ENCODE measurements around the gene ABCA2.

Gene ABCA2

GRCh38 chr9:137066096-137066861 lies 38.2 kb upstream of the ABCA2 start:
- Histone ChIP-seq H3K4me3 (ENCODE audit: low read length, poor library complexity, severe bottlenecking) (no peak overlapping the region), H3K27me3 (ENCODE audit: insufficient read depth, low read length, poor library complexity, severe bottlenecking) (no peaks in the 10 kb centered on the region), H3K9ac (ENCODE audit: low read depth, low read length, poor library complexity, severe bottlenecking) (no peak overlapping the region), H3K79me2 (ENCODE audit: insufficient read depth, low read length) (peaks cover 55% of the 10 kb centered on the region), H3K4me1 (ENCODE audit: insufficient read depth, low read length, poor library complexity, severe bottlenecking) (peaks cover 21% of the 10 kb centered on the region), H3F3A (ENCODE audit: low read depth) (0 out of 2 replicates have a peak, but pooled peaks cover 3% of the 10 kb centered on the region), H3K9me3 (ENCODE audit: insufficient read depth, low read depth, low read length) (no peaks in the 10 kb centered on the region), H3K36me3 (ENCODE audit: insufficient read depth, low read length) (peaks cover 9% of the 10 kb centered on the region; the same call in 1 of the 2 replicates), H3K9me2 (replicated peaks; ENCODE audit: low read depth, low read length) (no peaks in the 10 kb centered on the region), H2AFZ (ENCODE audit: low read length) (no peak overlapping the region), H4K20me1 (ENCODE audit: insufficient read depth, low read length, poor library complexity, severe bottlenecking) (peaks cover 36% of the 10 kb centered on the region), H3K4me2 (ENCODE audit: low read depth, low read length, poor library complexity, severe bottlenecking) (no peak overlapping the region)
- no peak for TF ChIP-seq CTCF (conservative IDR thresholded peaks at IDR 0.05; ENCODE audit: low read length)
- no peak for TF ChIP-seq EZH2phosphoT487 (IDR thresholded peaks at IDR 0.05; ENCODE audit: borderline replicate concordance)

- Histone ChIP-seq H3K79me2 (ENCODE audit: insufficient read depth, low read length) (peaks cover 49% of the 10 kb centered on the region), H4K20me1 (ENCODE audit: insufficient read depth, low read length, poor library complexity, severe bottlenecking) (peaks cover 36% of the 10 kb centered on the region), H3F3A (ENCODE audit: low read depth) (peaks cover 3% of the 10 kb centered on the region; the same call in 1 of the 2 replicates), H3K4me1 (ENCODE audit: insufficient read depth, low read length, poor library complexity, severe bottlenecking) (peaks cover 14% of the 10 kb centered on the region), H2AFZ (ENCODE audit: low read length) (no peak overlapping the region), H3K9me3 (ENCODE audit: insufficient read depth, low read depth, low read length) (no peaks in the 10 kb centered on the region), H3K4me3 (ENCODE audit: low read length, poor library complexity, severe bottlenecking) (no peak overlapping the region), H3K27me3 (ENCODE audit: insufficient read depth, low read length, poor library complexity, severe bottlenecking) (no peaks in the 10 kb centered on the region), H3K9me2 (replicated peaks; ENCODE audit: low read depth, low read length) (no peaks in the 10 kb centered on the region), H3K9ac (ENCODE audit: low read depth, low read length, poor library complexity, severe bottlenecking) (no peak overlapping the region), H3K36me3 (ENCODE audit: insufficient read depth, low read length) (peaks cover 9% of the 10 kb centered on the region; the same call in 1 of the 2 replicates), H3K4me2 (ENCODE audit: low read depth, low read length, poor library complexity, severe bottlenecking) (no peak overlapping the region)
- no peak for TF ChIP-seq EZH2phosphoT487 (IDR thresholded peaks at IDR 0.05; ENCODE audit: borderline replicate concordance)
These were observed 37.4 kb upstream of the ABCA2 start for GRCh38 chr9:137065336-137065967.

- peaks cover 36% of the 10 kb centered on the region for H4K20me1 ChIP-seq (ENCODE audit: insufficient read depth, low read length, poor library complexity, severe bottlenecking)
- no peak for TF ChIP-seq EZH2phosphoT487 (IDR thresholded peaks at IDR 0.05; ENCODE audit: borderline replicate concordance)
These were observed 36.8 kb upstream of the ABCA2 start for GRCh38 chr9:137064880-137065164.

GRCh38 chr9:137064027-137064879 lies 36.2 kb upstream of the ABCA2 start:
- Histone ChIP-seq H3F3A (ENCODE audit: low read depth) (peaks cover 3% of the 10 kb centered on the region; the same call in 1 of the 2 replicates), H3K4me3 (ENCODE audit: low read length, poor library complexity, severe bottlenecking) (no peak overlapping the region)
- peak; percentile 80 for TF ChIP-seq CTCF (conservative IDR thresholded peaks at IDR 0.05; ENCODE audit: low read length)
- TF ChIP-seq EZH2phosphoT487 (IDR thresholded peaks at IDR 0.05; ENCODE audit: borderline replicate concordance), result no peak

More at GRCh38 chr9:137064880-137065164, 36.8 kb upstream of the ABCA2 start:
- Histone ChIP-seq H3K27me3 (ENCODE audit: insufficient read depth, low read length, poor library complexity, severe bottlenecking) (no peaks in the 10 kb centered on the region), H2AFZ (ENCODE audit: low read length) (no peak overlapping the region), H3K9ac (ENCODE audit: low read depth, low read length, poor library complexity, severe bottlenecking) (no peak overlapping the region), H3K9me2 (replicated peaks; ENCODE audit: low read depth, low read length) (no peaks in the 10 kb centered on the region), H3K4me3 (ENCODE audit: low read length, poor library complexity, severe bottlenecking) (no peak overlapping the region), H3K79me2 (ENCODE audit: insufficient read depth, low read length) (peaks cover 43% of the 10 kb centered on the region), H3K4me2 (ENCODE audit: low read depth, low read length, poor library complexity, severe bottlenecking) (no peak overlapping the region), H3F3A (ENCODE audit: low read depth) (peaks cover 3% of the 10 kb centered on the region; the same call in 1 of the 2 replicates), H3K36me3 (ENCODE audit: insufficient read depth, low read length) (peaks cover 9% of the 10 kb centered on the region; the same call in 1 of the 2 replicates), H3K9me3 (ENCODE audit: insufficient read depth, low read depth, low read length) (no peaks in the 10 kb centered on the region), H3K4me1 (ENCODE audit: insufficient read depth, low read length, poor library complexity, severe bottlenecking) (peaks cover 14% of the 10 kb centered on the region)

More at GRCh38 chr9:137064027-137064879, 36.2 kb upstream of the ABCA2 start:
- Histone ChIP-seq H4K20me1 (ENCODE audit: insufficient read depth, low read length, poor library complexity, severe bottlenecking) (peaks cover 31% of the 10 kb centered on the region), H3K27me3 (ENCODE audit: insufficient read depth, low read length, poor library complexity, severe bottlenecking) (no peaks in the 10 kb centered on the region), H2AFZ (ENCODE audit: low read length) (no peak overlapping the region), H3K9me2 (replicated peaks; ENCODE audit: low read depth, low read length) (no peaks in the 10 kb centered on the region), H3K9me3 (ENCODE audit: insufficient read depth, low read depth, low read length) (no peaks in the 10 kb centered on the region), H3K79me2 (ENCODE audit: insufficient read depth, low read length) (peaks cover 37% of the 10 kb centered on the region), H3K4me1 (ENCODE audit: insufficient read depth, low read length, poor library complexity, severe bottlenecking) (peaks cover 14% of the 10 kb centered on the region), H3K9ac (ENCODE audit: low read depth, low read length, poor library complexity, severe bottlenecking) (no peak overlapping the region), H3K4me2 (ENCODE audit: low read depth, low read length, poor library complexity, severe bottlenecking) (no peak overlapping the region), H3K36me3 (ENCODE audit: insufficient read depth, low read length) (peaks cover 9% of the 10 kb centered on the region; the same call in 1 of the 2 replicates)
